Keratinocyte (primary cell): ENCODE measurements around the gene MLLT3. TPM values are rescaled to one million over a fixed set of nuclear protein-coding genes. Genes with fewer than 3 reads are reported as not detected.

ENCODE experiments used
- DNase-seq: peaks from one replicate; pipeline ENCODE4 v3.0.0-alpha.2; 2011; ENCODE audit warnings: low read depth, missing footprints, low spot score
- FAIRE-seq: peaks from 2 replicates; lab custom pipeline; 2011; peaks lifted over from hg19 to GRCh38; lab: Jason Lieb, UNC
- H2AFZ ChIP-seq: 2 replicates; pipeline ENCODE4 v1.6.0; 2012; ENCODE audit warnings: low read length, control low read depth, inconsistent platforms; ENCODE audit not compliant: control insufficient read depth
- H3K27ac ChIP-seq: 2 replicates; pipeline ENCODE4 v1.5.1; 2011; ENCODE audit warnings: low read length; ENCODE audit not compliant: control insufficient read depth, insufficient read depth
- H3K27me3 ChIP-seq: 3 replicates; pipeline ENCODE4 v1.6.0; 2011; ENCODE audit warnings: low read length; ENCODE audit not compliant: control insufficient read depth, insufficient read depth; ENCODE audit errors: extremely low read depth
- H3K36me3 ChIP-seq, 2 experiments: 2 replicates in 1 of 2; 3 replicates in 1 of 2; pipeline ENCODE4 v1.5.1; 2011; ENCODE audit warnings: low read length in 2 of 2, mild to moderate bottlenecking in 1 of 2; ENCODE audit not compliant: control insufficient read depth in 2 of 2, insufficient read depth in 2 of 2; ENCODE audit errors: extremely low read depth in 1 of 2
- H3K4me1 ChIP-seq: 3 replicates; pipeline ENCODE4 v1.5.1; 2011; ENCODE audit warnings: low read length; ENCODE audit not compliant: control insufficient read depth, insufficient read depth; ENCODE audit errors: extremely low read depth
- H3K4me2 ChIP-seq: 3 replicates; pipeline ENCODE4 v1.6.0; 2011; ENCODE audit warnings: low read depth, low read length; ENCODE audit not compliant: control insufficient read depth, insufficient read depth; ENCODE audit errors: extremely low read depth
- H3K4me3 ChIP-seq, 3 experiments: fragments of 200-600 bp in 1 of 3; sonication (generic) in 1 of 3; 2 replicates in 2 of 3; 3 replicates in 1 of 3; pipeline ENCODE4 v1.5.1; 2011 to 2016; ENCODE audit warnings: low read length in 3 of 3, mild to moderate bottlenecking in 3 of 3, control low read depth in 2 of 3, inconsistent platforms in 1 of 3, low read depth in 1 of 3, mixed read lengths in 1 of 3, mixed run types in 1 of 3, moderate library complexity in 1 of 3; ENCODE audit not compliant: control insufficient read depth in 2 of 3, insufficient read depth in 2 of 3; ENCODE audit errors: extremely low read depth in 1 of 3
- H3K79me2 ChIP-seq: 2 replicates; pipeline ENCODE4 v1.6.0; 2012; ENCODE audit warnings: low read length; ENCODE audit not compliant: control insufficient read depth, insufficient read depth
- H3K9ac ChIP-seq: 3 replicates; pipeline ENCODE4 v1.6.0; 2011; ENCODE audit warnings: low read length; ENCODE audit not compliant: control insufficient read depth, insufficient read depth; ENCODE audit errors: extremely low read depth
- H3K9me1 ChIP-seq: 3 replicates; pipeline ENCODE4 v1.6.0; 2011; ENCODE audit warnings: low read length; ENCODE audit not compliant: control insufficient read depth, insufficient read depth; ENCODE audit errors: extremely low read depth
- H3K9me3 ChIP-seq: 2 replicates; pipeline ENCODE4 v1.5.1; 2012; ENCODE audit warnings: low read depth, low read length; ENCODE audit not compliant: control insufficient read depth
- H4K20me1 ChIP-seq: 3 replicates; pipeline ENCODE4 v1.6.0; 2011; ENCODE audit warnings: low read length; ENCODE audit not compliant: control insufficient read depth, insufficient read depth; ENCODE audit errors: extremely low read depth
- EZH2 ChIP-seq: IDR thresholded peaks from one replicate; pipeline ENCODE4 v1.6.1; 2012; ENCODE audit warnings: inconsistent platforms, mild to moderate bottlenecking, low read length, moderate library complexity
- dilution Hi-C: fragments of 300-500 bp; cut with MboI; formaldehyde crosslinking; loops from one replicate; pipeline ENCODE4 v1.7.0; 2020; ENCODE audit warnings: low sequenced_read_pairs; ENCODE audit not compliant: extremely low pct_ligation_motif_present
- polyA plus RNA-seq, 5 experiments: library from polyadenylated mRNA; depleted of rRNA in 3 of 5; stranded (reverse) in 3 of 5; stranded (forward) in 1 of 5; unstranded in 1 of 5; fragments of >200 nt; gene quantifications; 1 replicate in 1 of 5; 2 replicates in 3 of 5; 3 replicates in 1 of 5; pipeline versions ENCODE4 v1.2.1 to v1.2.3, GENCODE V29; 2011 to 2012; ENCODE audit warnings: missing spikeins in 2 of 5, low read depth in 1 of 5, low replicate concordance in 1 of 5
- TF ChIP-seq, protein P1 (sequence below), 3 experiments: IDR thresholded peaks in 1 of 3; conservative IDR thresholded peaks in 1 of 3; optimal IDR thresholded peaks in 1 of 3; 2 replicates in 2 of 3; 3 replicates in 1 of 3; pipeline versions ENCODE3 to v1.5.1; 2011; ENCODE audit warnings: low read length in 3 of 3, mild to moderate bottlenecking in 3 of 3, moderate library complexity in 2 of 3, control low read depth in 1 of 3, inconsistent platforms in 1 of 3; ENCODE audit not compliant: insufficient read depth in 2 of 3; ENCODE audit errors: extremely low read depth in 1 of 3

MLLT3 gene
- polyA plus RNA-seq, 1 donor (not counting 4 experiments of a cell fraction or from before 2014, with no cell fraction given) = 17.0 TPM

DNA sequence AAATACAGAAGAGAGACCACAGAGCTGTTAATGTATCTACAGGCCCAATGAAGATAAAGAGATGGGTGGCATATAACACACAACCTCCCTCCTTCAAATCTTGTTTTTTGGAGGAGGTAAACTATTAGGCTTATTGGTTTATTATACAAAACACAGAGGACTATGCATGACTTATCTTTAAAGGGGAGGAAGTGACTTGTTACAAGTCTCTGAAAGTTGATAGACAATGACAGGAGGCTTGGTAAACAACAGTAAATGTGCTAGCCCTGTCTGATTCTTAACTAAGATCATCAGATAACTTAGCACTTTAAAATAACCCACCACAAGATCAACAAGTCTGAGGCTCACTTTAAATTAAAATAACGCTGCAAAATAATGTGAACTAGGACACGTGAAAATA is 219.0 kb downstream of the MLLT3 start:
- Histone ChIP-seq H3K79me2 (no peaks in the 10 kb centered on the region), H3K4me3 (no peak overlapping the region), H3K27ac (no peak overlapping the region), H4K20me1 (no peaks in the 10 kb centered on the region), H3K36me3 (no peaks in the 10 kb centered on the region), H3K9me1 (no peaks in the 10 kb centered on the region), H3K9me3 (no peaks in the 10 kb centered on the region), H3K9ac (no peak overlapping the region), H2AFZ (no peak overlapping the region), H3K27me3 (no peaks in the 10 kb centered on the region), H3K4me2 (no peak overlapping the region), H3K4me1 (no peaks in the 10 kb centered on the region)
- dilution Hi-C loops = no loop called here
- TF ChIP-seq, protein P1, sequence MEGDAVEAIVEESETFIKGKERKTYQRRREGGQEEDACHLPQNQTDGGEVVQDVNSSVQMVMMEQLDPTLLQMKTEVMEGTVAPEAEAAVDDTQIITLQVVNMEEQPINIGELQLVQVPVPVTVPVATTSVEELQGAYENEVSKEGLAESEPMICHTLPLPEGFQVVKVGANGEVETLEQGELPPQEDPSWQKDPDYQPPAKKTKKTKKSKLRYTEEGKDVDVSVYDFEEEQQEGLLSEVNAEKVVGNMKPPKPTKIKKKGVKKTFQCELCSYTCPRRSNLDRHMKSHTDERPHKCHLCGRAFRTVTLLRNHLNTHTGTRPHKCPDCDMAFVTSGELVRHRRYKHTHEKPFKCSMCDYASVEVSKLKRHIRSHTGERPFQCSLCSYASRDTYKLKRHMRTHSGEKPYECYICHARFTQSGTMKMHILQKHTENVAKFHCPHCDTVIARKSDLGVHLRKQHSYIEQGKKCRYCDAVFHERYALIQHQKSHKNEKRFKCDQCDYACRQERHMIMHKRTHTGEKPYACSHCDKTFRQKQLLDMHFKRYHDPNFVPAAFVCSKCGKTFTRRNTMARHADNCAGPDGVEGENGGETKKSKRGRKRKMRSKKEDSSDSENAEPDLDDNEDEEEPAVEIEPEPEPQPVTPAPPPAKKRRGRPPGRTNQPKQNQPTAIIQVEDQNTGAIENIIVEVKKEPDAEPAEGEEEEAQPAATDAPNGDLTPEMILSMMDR (optimal IDR thresholded peaks at IDR 0.05 in 1 of 3, IDR thresholded peaks at IDR 0.05 in 1 of 3, conservative IDR thresholded peaks at IDR 0.05 in 1 of 3; ENCODE audit: extremely low read depth in 1 of 3, insufficient read depth in 2 of 3, low read length in 3 of 3) = no peak
- no peak for TF ChIP-seq EZH2
- DNase-seq (no peak), FAIRE-seq (no peak)

GRCh38 chr9:20402273-20402875 is 219.9 kb downstream of the MLLT3 start:
- H3K4me1 ChIP-seq = no peaks in the 10 kb centered on the region
- no peaks in the 10 kb centered on the region for H3K9me3 ChIP-seq
- DNase-seq = no peak
- H3K4me3 ChIP-seq = no peak overlapping the region
- no peak for TF ChIP-seq EZH2
- TF ChIP-seq, protein P1 (optimal IDR thresholded peaks at IDR 0.05 in 1 of 3, IDR thresholded peaks at IDR 0.05 in 1 of 3, conservative IDR thresholded peaks at IDR 0.05 in 1 of 3; ENCODE audit: extremely low read depth in 1 of 3, insufficient read depth in 2 of 3, low read length in 3 of 3) = no peak
- no peak overlapping the region for H3K27ac ChIP-seq
- no peaks in the 10 kb centered on the region for H4K20me1 ChIP-seq
- no peak overlapping the region for H3K9ac ChIP-seq
- H3K79me2 ChIP-seq = no peaks in the 10 kb centered on the region
- H2AFZ ChIP-seq = no peak overlapping the region
- dilution Hi-C loops = no loop called here
- no peak overlapping the region for H3K4me2 ChIP-seq
- no peaks in the 10 kb centered on the region for H3K27me3 ChIP-seq
- no peak for FAIRE-seq
- H3K36me3 ChIP-seq = no peaks in the 10 kb centered on the region
- H3K9me1 ChIP-seq = no peaks in the 10 kb centered on the region
